OCI-LY1 (cell line): Measurements from ENCODE around the gene BTLA.

ENCODE experiments used
- H2AFZ ChIP-seq: fragments of 200-600 bp; sonication (generic), shearing (Covaris generic); 2 replicates; pipeline ENCODE4 v1.6.0; 2014; ENCODE audit warnings: antibody characterized with exemption, mild to moderate bottlenecking, low read length
- H3F3A ChIP-seq: fragments of 200-600 bp; sonication (generic), shearing (Covaris generic); 2 replicates; pipeline ENCODE4 v1.6.0; 2014; ENCODE audit warnings: mild to moderate bottlenecking, antibody characterized with exemption, low read length, moderate library complexity; ENCODE audit not compliant: insufficient read depth
- H3K27ac ChIP-seq: fragments of 200-600 bp; sonication (generic); 2 replicates; pipeline ENCODE4 v1.5.1; 2014; ENCODE audit warnings: low read length, mixed run types, mild to moderate bottlenecking, low read depth; ENCODE audit not compliant: poor library complexity, severe bottlenecking
- H3K27me3 ChIP-seq: fragments of 200-600 bp; sonication (generic); 2 replicates; pipeline ENCODE4 v1.6.0; 2014; ENCODE audit warnings: antibody characterized with exemption, mild to moderate bottlenecking, low read length, moderate library complexity; ENCODE audit not compliant: insufficient read depth
- H3K36me3 ChIP-seq: fragments of 200-600 bp; sonication (generic); 2 replicates; pipeline ENCODE4 v1.6.1; 2014; ENCODE audit warnings: mild to moderate bottlenecking, antibody characterized with exemption, low read length, moderate library complexity, mixed read lengths; ENCODE audit not compliant: insufficient read depth
- H3K4me1 ChIP-seq: fragments of 200-600 bp; sonication (generic); 2 replicates; pipeline ENCODE4 v1.5.1; 2014; ENCODE audit warnings: mild to moderate bottlenecking, low read length, moderate library complexity; ENCODE audit not compliant: insufficient read depth, severe bottlenecking
- H3K4me2 ChIP-seq: fragments of 200-600 bp; sonication (generic), shearing (Covaris generic); 2 replicates; pipeline ENCODE4 v1.6.1; 2014; ENCODE audit warnings: low read length
- H3K4me3 ChIP-seq: fragments of 200-600 bp; sonication (generic); 2 replicates; pipeline ENCODE4 v1.5.1; 2014; ENCODE audit warnings: low read length, low read depth, mild to moderate bottlenecking, mixed read lengths; ENCODE audit not compliant: poor library complexity, severe bottlenecking
- H3K79me2 ChIP-seq: fragments of 200-600 bp; shearing (Covaris generic); 2 replicates; pipeline ENCODE4 v1.6.1; 2016; ENCODE audit warnings: mixed run types, low read length, mixed read lengths; ENCODE audit not compliant: insufficient read depth
- H3K9ac ChIP-seq: fragments of 200-600 bp; sonication (generic), shearing (Covaris generic); 2 replicates; pipeline ENCODE4 v1.6.1; 2014; ENCODE audit warnings: mild to moderate bottlenecking, low read length, mixed read lengths
- H3K9me2 ChIP-seq: fragments of 200-600 bp; sonication (generic), shearing (Covaris generic); 2 replicates; pipeline ENCODE4 v1.6.1; 2014; ENCODE audit warnings: low read depth, mild to moderate bottlenecking, low read length, mixed read lengths
- H3K9me3 ChIP-seq: fragments of 200-600 bp; shearing (Covaris generic); 2 replicates; pipeline ENCODE4 v1.6.1; 2014; ENCODE audit warnings: low read length, mixed read lengths
- H4K20me1 ChIP-seq: fragments of 200-600 bp; sonication (generic), shearing (Covaris generic); 2 replicates; pipeline ENCODE4 v1.6.0; 2016; ENCODE audit warnings: mild to moderate bottlenecking, low read length; ENCODE audit not compliant: insufficient read depth
- CTCF ChIP-seq: fragments of 200-600 bp; sonication (generic), shearing (Covaris generic); IDR thresholded peaks from 2 replicates; pipeline ENCODE4 v1.5.1; 2017; ENCODE audit warnings: mild to moderate bottlenecking, antibody characterized with exemption, low read length, moderate library complexity, mixed read lengths
- EZH2 ChIP-seq: fragments of 200-600 bp; sonication (generic), shearing (Covaris generic); IDR thresholded peaks from 2 replicates; pipeline ENCODE4 v1.8.0; 2017; ENCODE audit warnings: borderline replicate concordance, mixed run types, mild to moderate bottlenecking, antibody characterized with exemption, low read length, moderate library complexity, mixed read lengths

The BTLA gene

GRCh38 chr3:112448939-112449338, 50.3 kb downstream of the BTLA start:
- Histone ChIP-seq H3K27ac (no peak overlapping the region), H3K9ac (no peak overlapping the region), H3K4me2 (no peak overlapping the region), H3F3A (no peaks in the 10 kb centered on the region), H3K9me2 (no peaks in the 10 kb centered on the region), H3K4me1 (no peaks in the 10 kb centered on the region), H2AFZ (no peak overlapping the region), H3K27me3 (no peaks in the 10 kb centered on the region), H3K79me2 (no peaks in the 10 kb centered on the region), H3K9me3 (no peaks in the 10 kb centered on the region), H4K20me1 (no peaks in the 10 kb centered on the region), H3K4me3 (no peak overlapping the region), H3K36me3 (no peaks in the 10 kb centered on the region)
- no peak for TF ChIP-seq CTCF
- TF ChIP-seq EZH2 = no peak

- H3K4me1 ChIP-seq = no peaks in the 10 kb centered on the region
- no peak overlapping the region for H3K4me3 ChIP-seq
- H3K27ac ChIP-seq = no peak overlapping the region
- H3K9ac ChIP-seq = no peak overlapping the region
- no peak overlapping the region for H3K4me2 ChIP-seq
- H3F3A ChIP-seq = no peaks in the 10 kb centered on the region
- no peaks in the 10 kb centered on the region for H3K9me3 ChIP-seq
- H3K79me2 ChIP-seq = no peaks in the 10 kb centered on the region
- H3K36me3 ChIP-seq = no peaks in the 10 kb centered on the region
- H3K9me2 ChIP-seq = no peaks in the 10 kb centered on the region
- H2AFZ ChIP-seq = no peak overlapping the region
- no peaks in the 10 kb centered on the region for H4K20me1 ChIP-seq
- TF ChIP-seq EZH2 (no peak), CTCF (no peak)
- no peaks in the 10 kb centered on the region for H3K27me3 ChIP-seq
These were observed 52.9 kb downstream of the BTLA start for GRCh38 chr3:112446343-112446742.

GRCh38 chr3:112445839-112446238, 53.4 kb downstream of the BTLA start:
- H3K79me2 ChIP-seq = no peaks in the 10 kb centered on the region
- H3F3A ChIP-seq = no peaks in the 10 kb centered on the region
- no peak overlapping the region for H3K4me2 ChIP-seq
- H3K27me3 ChIP-seq = no peaks in the 10 kb centered on the region
- no peaks in the 10 kb centered on the region for H4K20me1 ChIP-seq
- no peak for TF ChIP-seq EZH2
- TF ChIP-seq CTCF = no peak
- no peaks in the 10 kb centered on the region for H3K9me2 ChIP-seq
- H3K4me1 ChIP-seq = no peaks in the 10 kb centered on the region
- no peaks in the 10 kb centered on the region for H3K36me3 ChIP-seq
- no peak overlapping the region for H3K27ac ChIP-seq
- H3K9ac ChIP-seq = no peak overlapping the region
- no peak overlapping the region for H2AFZ ChIP-seq
- no peak overlapping the region for H3K4me3 ChIP-seq
- no peaks in the 10 kb centered on the region for H3K9me3 ChIP-seq
